SK-N-SH (cell line): ENCODE data around the gene USP8. TPM values are rescaled to one million over a fixed set of nuclear protein-coding genes. Genes with fewer than 3 reads are reported as not detected.

Experiments used
- CTCF ChIA-PET: fragments of 300-600, 350-600 bp; formaldehyde crosslinking; extraction: SDS; loops from one replicate; lab custom pipeline; 2021; lab: Yijun Ruan, JAX
- POLR2A ChIA-PET: fragments of 350-600 bp; sonication (Branson Sonifier 250); formaldehyde crosslinking; extraction: SDS; loops from one replicate; lab custom pipeline; 2020; ENCODE audit warnings: antibody characterized with exemption, inconsistent platforms; lab: Yijun Ruan, JAX
- DNase-seq: peaks from one replicate; pipeline ENCODE4 v3.0.0; 2012
- H2AFZ ChIP-seq: fragments of 200-600 bp; sonication (generic); 2 replicates; pipeline ENCODE4 v1.8.1; 2016; ENCODE audit warnings: antibody characterized with exemption, mild to moderate bottlenecking, low read depth
- H3F3A ChIP-seq: fragments of 200-600 bp; sonication (generic); replicated peaks from 2 replicates; pipeline ENCODE3; 2016; ENCODE audit warnings: antibody characterized with exemption, mild to moderate bottlenecking; ENCODE audit not compliant: insufficient read depth
- H3K27ac ChIP-seq, 2 experiments: fragments of 200-500 bp in 1 of 2; fragments of 200-600 bp in 1 of 2; sonication (Bioruptor generic) in 1 of 2; sonication (generic), shearing (Covaris generic) in 1 of 2; 2 replicates each; pipeline versions ENCODE4 v1.5.1 to v1.6.1; 2014 to 2016; ENCODE audit warnings: low read depth in 2 of 2, inconsistent platforms in 1 of 2, low read length in 1 of 2, mild to moderate bottlenecking in 1 of 2, mixed read lengths in 1 of 2
- H3K27me3 ChIP-seq: fragments of 200-600 bp; sonication (generic), shearing (Covaris generic); 2 replicates; pipeline ENCODE4 v1.6.1; 2016; ENCODE audit warnings: mixed run types; ENCODE audit not compliant: insufficient read depth
- H3K36me3 ChIP-seq, 2 experiments: fragments of 200-500 bp in 1 of 2; fragments of 200-600 bp in 1 of 2; sonication (Bioruptor generic) in 1 of 2; sonication (generic) in 1 of 2; replicated peaks in 1 of 2; 2 replicates each; pipeline versions ENCODE3 to v1.5.1; 2014 to 2016; ENCODE audit warnings: low read length in 1 of 2, mild to moderate bottlenecking in 1 of 2; ENCODE audit not compliant: insufficient read depth in 2 of 2, control insufficient read depth in 1 of 2
- H3K4me1 ChIP-seq, 2 experiments: fragments of 200-500 bp in 1 of 2; fragments of 200-600 bp in 1 of 2; sonication (Bioruptor generic) in 1 of 2; sonication (generic), shearing (Covaris generic) in 1 of 2; 2 replicates each; pipeline versions ENCODE4 v1.5.1 to v1.6.1; 2014 to 2016; ENCODE audit warnings: low read depth in 1 of 2, low read length in 1 of 2, mixed run types in 1 of 2; ENCODE audit not compliant: insufficient read depth in 2 of 2, control insufficient read depth in 1 of 2
- H3K4me2 ChIP-seq: fragments of 200-600 bp; sonication (generic), shearing (Covaris generic); 2 replicates; pipeline ENCODE4 v1.6.1; 2017; ENCODE audit warnings: mixed run types
- H3K4me3 ChIP-seq, 2 experiments: fragments of 200-500 bp in 1 of 2; fragments of 200-600 bp in 1 of 2; sonication (Bioruptor generic) in 1 of 2; sonication (generic), shearing (Covaris generic) in 1 of 2; 2 replicates each; pipeline versions ENCODE4 v1.5.1 to v1.8.1; 2014 to 2016; ENCODE audit warnings: low read depth in 2 of 2, inconsistent platforms in 1 of 2, low read length in 1 of 2, mild to moderate bottlenecking in 1 of 2, mixed read lengths in 1 of 2, moderate library complexity in 1 of 2
- H3K79me2 ChIP-seq: fragments of 200-600 bp; sonication (generic); 2 replicates; pipeline ENCODE4 v1.8.1; 2017; ENCODE audit warnings: mild to moderate bottlenecking; ENCODE audit not compliant: insufficient read depth
- H3K9ac ChIP-seq: fragments of 200-600 bp; sonication (generic); 2 replicates; pipeline ENCODE4 v1.6.1; 2017; ENCODE audit warnings: mixed run types
- H3K9me2 ChIP-seq: fragments of 200-600 bp; sonication (generic); 2 replicates; pipeline ENCODE4 v1.6.1; 2017; ENCODE audit warnings: mixed run types
- H3K9me3 ChIP-seq: fragments of 200-600 bp; sonication (generic); 2 replicates; pipeline ENCODE4 v1.6.1; 2017; ENCODE audit warnings: mixed run types, mild to moderate bottlenecking, moderate library complexity
- H4K20me1 ChIP-seq: fragments of 200-600 bp; sonication (generic); 2 replicates; pipeline ENCODE4 v1.6.1; 2017; ENCODE audit warnings: mild to moderate bottlenecking, mixed run types; ENCODE audit not compliant: insufficient read depth
- CHD2 ChIP-seq: fragments of 150-350 bp; IDR thresholded peaks from 2 replicates; pipeline ENCODE4 v1.6.1; 2018; ENCODE audit warnings: low read length; ENCODE audit not compliant: partially characterized antibody
- ELF1 ChIP-seq: IDR thresholded peaks from 2 replicates; pipeline ENCODE4 v1.4.0; 2012
- EP300 ChIP-seq, 2 experiments: IDR thresholded peaks; 2 replicates each; pipeline versions ENCODE4 v1.4.0 to v1.6.1; 2012; ENCODE audit warnings: borderline replicate concordance in 1 of 2, low read depth in 1 of 2, low read length in 1 of 2
- FOSL2 ChIP-seq: IDR thresholded peaks from 2 replicates; pipeline ENCODE4 v1.4.0; 2012; ENCODE audit warnings: low read depth, mild to moderate bottlenecking, moderate library complexity, borderline replicate concordance
- FOXJ3 ChIP-seq: sonication (generic); formaldehyde crosslinking; IDR thresholded peaks from 2 replicates; pipeline ENCODE4 v1.5.1; 2020; ENCODE audit warnings: mild to moderate bottlenecking, missing genetic modification reagents
- FOXM1 ChIP-seq: IDR thresholded peaks from 2 replicates; pipeline ENCODE4 v1.4.0; 2012; ENCODE audit warnings: low read depth, mild to moderate bottlenecking
- GABPA ChIP-seq: IDR thresholded peaks from 2 replicates; pipeline ENCODE4 v1.4.0; 2012; ENCODE audit warnings: low read depth, mild to moderate bottlenecking
- MEF2A ChIP-seq: IDR thresholded peaks from 2 replicates; pipeline ENCODE4 v1.4.0; 2012; ENCODE audit warnings: low read depth, borderline replicate concordance
- MXI1 ChIP-seq: IDR thresholded peaks from 2 replicates; pipeline ENCODE4 v1.6.1; 2012; ENCODE audit warnings: mild to moderate bottlenecking, low read depth, low read length, improper control_type of control experiment
- NFIC ChIP-seq: IDR thresholded peaks from 2 replicates; pipeline ENCODE4 v1.4.0; 2012; ENCODE audit warnings: borderline replicate concordance
- PBX3 ChIP-seq: IDR thresholded peaks from 2 replicates; pipeline ENCODE4; 2012
- POLR2AphosphoS5 ChIP-seq: IDR thresholded peaks from 2 replicates; pipeline ENCODE4 v1.6.1; 2012; ENCODE audit warnings: low read depth, low read length
- RCOR1 ChIP-seq: fragments of 150-350 bp; IDR thresholded peaks from 2 replicates; pipeline ENCODE4 v1.6.1; 2017; ENCODE audit warnings: antibody characterized with exemption, low read length
- REST ChIP-seq: IDR thresholded peaks from 2 replicates; pipeline ENCODE4 v1.6.1; 2012; ENCODE audit warnings: mild to moderate bottlenecking, low read depth, low read length, moderate library complexity
- RFX5 ChIP-seq: IDR thresholded peaks from 2 replicates; pipeline ENCODE4 v1.6.1; 2012; ENCODE audit warnings: mild to moderate bottlenecking, improper control_type of control experiment, low read length
- RXRA ChIP-seq: IDR thresholded peaks from 2 replicates; pipeline ENCODE4 v1.4.0; 2012; ENCODE audit warnings: low read depth, mild to moderate bottlenecking, borderline replicate concordance
- SIN3A ChIP-seq: IDR thresholded peaks from 2 replicates; pipeline ENCODE4 v1.6.1; 2012; ENCODE audit warnings: low read depth, mild to moderate bottlenecking, low read length, moderate library complexity, borderline replicate concordance
- SMC3 ChIP-seq: IDR thresholded peaks from 2 replicates; pipeline ENCODE4 v1.6.1; 2012; ENCODE audit warnings: low read depth, low read length, improper control_type of control experiment
- TCF12 ChIP-seq: IDR thresholded peaks from 2 replicates; pipeline ENCODE4 v1.4.0; 2012
- USF1 ChIP-seq: IDR thresholded peaks from 2 replicates; pipeline ENCODE4 v1.4.0; 2012; ENCODE audit warnings: low read depth, borderline replicate concordance
- WGBS: methylation state at CpG from one replicate; pipeline ENCODE4 v1.1.6; 2017; ENCODE audit warnings: low lambda C conversion rate; 5-methylcytosine and 5-hydroxymethylcytosine counted together
- polyA plus RNA-seq, 3 experiments: library from polyadenylated mRNA; depleted of rRNA; stranded (reverse); fragments of >200 nt; gene quantifications; 2 replicates each; pipeline ENCODE4 v1.2.3, GENCODE V29; 2012
- TF ChIP-seq, protein P1 (sequence below): fragments of 200-600 bp; sonication (generic); IDR thresholded peaks from 2 replicates; pipeline ENCODE4 v1.6.1; 2017; ENCODE audit warnings: antibody characterized with exemption, mild to moderate bottlenecking, moderate library complexity

The USP8 gene
- polyA plus RNA-seq, 1 of the 3 experiments (the other 2 are of a cell fraction): 23.4 TPM

- H3K9me3 ChIP-seq: no peaks in the 10 kb centered on the region
- H2AFZ ChIP-seq: no peak overlapping the region
- H3K9ac ChIP-seq: no peak overlapping the region
- no peak for DNase-seq
- no peaks in the 10 kb centered on the region for H3F3A ChIP-seq
- H3K27ac ChIP-seq: no peak overlapping the region
- CTCF ChIA-PET: interaction anchor here (0.7 kb wide), 1 partner anchor 186 kb away, joined by 4 read pairs; no protein-coding TSS in a partner anchor
- POLR2A ChIA-PET: no interaction called here
- no peaks in the 10 kb centered on the region for H3K36me3 ChIP-seq
- H3K79me2 ChIP-seq: no peaks in the 10 kb centered on the region
- peaks cover 0 to 3% of the 10 kb centered on the region in 2 experiments; a peak in 1 of 4 replicates for H3K4me1 ChIP-seq
- no peak overlapping the region for H3K4me2 ChIP-seq
- WGBS: 93% methylated on average over 5 of the region's 5 CpGs
- no peak overlapping the region for H3K4me3 ChIP-seq
- H4K20me1 ChIP-seq: no peaks in the 10 kb centered on the region
- no peaks in the 10 kb centered on the region for H3K9me2 ChIP-seq
- H3K27me3 ChIP-seq: no peaks in the 10 kb centered on the region
- no peak for TF ChIP-seq POLR2AphosphoS5
- no peak for TF ChIP-seq MEF2A
- TF ChIP-seq PBX3: no peak
- TF ChIP-seq TCF12: no peak
- TF ChIP-seq RXRA: no peak
- no peak for TF ChIP-seq ELF1
- TF ChIP-seq SIN3A: no peak
- TF ChIP-seq RFX5: no peak
- TF ChIP-seq REST: no peak
- TF ChIP-seq FOXM1: no peak
- TF ChIP-seq SMC3: no peak
- TF ChIP-seq GABPA: no peak
Observed at GRCh38 chr15:50544368-50544767, 120.2 kb downstream of the USP8 start.

- no peak within 1 kb of the TSS for H2AFZ ChIP-seq
- no peak within 1 kb of the TSS for H3K4me3 ChIP-seq
- no peaks in the 10 kb centered on the region for H3K9me3 ChIP-seq
- no peak for DNase-seq
- no peaks in the 10 kb centered on the region for H3K36me3 ChIP-seq
- H3F3A ChIP-seq: no peaks in the 10 kb centered on the region
- H3K79me2 ChIP-seq: no peaks in the 10 kb centered on the region
- H3K9me2 ChIP-seq: no peaks in the 10 kb centered on the region
- no peak within 1 kb of the TSS for H3K27ac ChIP-seq
- no peak within 1 kb of the TSS for H3K9ac ChIP-seq
- CTCF ChIA-PET: no interaction called here
- no peaks in the 10 kb centered on the region for H3K27me3 ChIP-seq
- H3K4me1 ChIP-seq: peaks cover 0 to 3% of the 10 kb centered on the region in 2 experiments; a peak in 1 of 4 replicates
- 90% methylated on average over 5 of the region's 5 CpGs for WGBS
- H3K4me2 ChIP-seq: no peak within 1 kb of the TSS
- H4K20me1 ChIP-seq: no peaks in the 10 kb centered on the region
- POLR2A ChIA-PET: no interaction called here
- no peak for TF ChIP-seq MEF2A
- no peak for TF ChIP-seq FOXM1
- TF ChIP-seq EP300 (IDR thresholded peaks at IDR 0.05; ENCODE audit: borderline replicate concordance in 1 of 2, low read depth in 1 of 2, low read length in 1 of 2): no peak
- no peak for TF ChIP-seq FOXJ3 (CRISPR knock-in tag)
- TF ChIP-seq, protein P1, sequence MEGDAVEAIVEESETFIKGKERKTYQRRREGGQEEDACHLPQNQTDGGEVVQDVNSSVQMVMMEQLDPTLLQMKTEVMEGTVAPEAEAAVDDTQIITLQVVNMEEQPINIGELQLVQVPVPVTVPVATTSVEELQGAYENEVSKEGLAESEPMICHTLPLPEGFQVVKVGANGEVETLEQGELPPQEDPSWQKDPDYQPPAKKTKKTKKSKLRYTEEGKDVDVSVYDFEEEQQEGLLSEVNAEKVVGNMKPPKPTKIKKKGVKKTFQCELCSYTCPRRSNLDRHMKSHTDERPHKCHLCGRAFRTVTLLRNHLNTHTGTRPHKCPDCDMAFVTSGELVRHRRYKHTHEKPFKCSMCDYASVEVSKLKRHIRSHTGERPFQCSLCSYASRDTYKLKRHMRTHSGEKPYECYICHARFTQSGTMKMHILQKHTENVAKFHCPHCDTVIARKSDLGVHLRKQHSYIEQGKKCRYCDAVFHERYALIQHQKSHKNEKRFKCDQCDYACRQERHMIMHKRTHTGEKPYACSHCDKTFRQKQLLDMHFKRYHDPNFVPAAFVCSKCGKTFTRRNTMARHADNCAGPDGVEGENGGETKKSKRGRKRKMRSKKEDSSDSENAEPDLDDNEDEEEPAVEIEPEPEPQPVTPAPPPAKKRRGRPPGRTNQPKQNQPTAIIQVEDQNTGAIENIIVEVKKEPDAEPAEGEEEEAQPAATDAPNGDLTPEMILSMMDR: no peak
- no peak for TF ChIP-seq SMC3
- no peak for TF ChIP-seq PBX3
- TF ChIP-seq POLR2AphosphoS5: no peak
- TF ChIP-seq RCOR1: no peak
- no peak for TF ChIP-seq CHD2
- TF ChIP-seq USF1: no peak
- TF ChIP-seq RXRA: no peak
- TF ChIP-seq NFIC: no peak
- no peak for TF ChIP-seq ELF1
- TF ChIP-seq MXI1: no peak
- TF ChIP-seq FOSL2: no peak
Observed at GRCh38 chr15:50546566-50546965, 122.4 kb downstream of the USP8 start, which contains the start of gene USP50. USP50 (minus strand) TSS chr15:50546666; CDS start chr15:50546525, 141 bp downstream.
